Adrenal gland (tissue), 5 donors: ENCODE measurements around the gene LCN10.

Experiments
- CTCF ChIP-seq, 6 experiments: fragments of 450-650 bp in 4 of 6; fragments of 200-600 bp in 2 of 6; sonication (generic) in 1 of 6; IDR thresholded peaks; 1 replicate in 5 of 6; 2 replicates in 1 of 6; pipeline versions ENCODE4 v1.5.1 to v1.8.0; 2016 to 2021; ENCODE audit warnings: antibody characterized with exemption in 6 of 6, mild to moderate bottlenecking in 2 of 6, moderate library complexity in 1 of 6
- POLR2A ChIP-seq, 2 donors: fragments of 450-650 bp; IDR thresholded peaks; one replicate each; pipeline ENCODE4 v1.6.1; 2017; ENCODE audit warnings: antibody characterized with exemption in 2 of 2, mild to moderate bottlenecking in 2 of 2, moderate library complexity in 1 of 2
- donor health status: DM: no; HTN: no; CAD: no.

- TF ChIP-seq CTCF (IDR thresholded peaks at IDR 0.05) (no peak), POLR2A (IDR thresholded peaks at IDR 0.05) (no peak)
These were observed 45.5 kb downstream of the LCN10 start for GRCh38 chr9:136697146-136697820.
